Neural cell (in vitro differentiated cells): ENCODE measurements around the gene MAP3K5. TPM values are rescaled to one million over a fixed set of nuclear protein-coding genes. Genes with fewer than 3 reads are reported as not detected.

ENCODE experiments used
- H2AFZ ChIP-seq: fragments of 200-600, 300-800 bp; sonication (generic), shearing (Covaris generic); 2 replicates; pipeline ENCODE4 v1.6.0; 2014; ENCODE audit warnings: low read depth, mild to moderate bottlenecking, antibody characterized with exemption, low read length, moderate library complexity
- H3F3A ChIP-seq: fragments of 200-600 bp; shearing (Covaris generic); 2 replicates; pipeline ENCODE4 v1.6.1; 2016; ENCODE audit warnings: mild to moderate bottlenecking, moderate library complexity, mixed read lengths, antibody characterized with exemption, low read length; ENCODE audit not compliant: insufficient read depth, poor library complexity, severe bottlenecking
- H3K27ac ChIP-seq: fragments of 200-600, 300-800 bp; sonication (generic), shearing (Covaris generic); 2 replicates; pipeline ENCODE4 v1.5.1; 2014; ENCODE audit warnings: mild to moderate bottlenecking, low read length, moderate library complexity
- H3K27me3 ChIP-seq: fragments of 300-800, 200-600 bp; sonication (generic), shearing (Covaris generic); 2 replicates; pipeline ENCODE4 v1.6.0; 2014; ENCODE audit warnings: mild to moderate bottlenecking, low read depth, low read length, moderate library complexity; ENCODE audit not compliant: insufficient read depth
- H3K36me3 ChIP-seq: fragments of 300-800, 200-600 bp; sonication (generic), shearing (Covaris generic); 2 replicates; pipeline ENCODE4 v1.5.1; 2014; ENCODE audit warnings: mild to moderate bottlenecking, antibody characterized with exemption, low read length, moderate library complexity; ENCODE audit not compliant: insufficient read depth
- H3K4me2 ChIP-seq: fragments of 300-800, 200-600 bp; sonication (generic), shearing (Covaris generic); 2 replicates; pipeline ENCODE4 v1.6.0; 2014; ENCODE audit warnings: mild to moderate bottlenecking, low read length
- H3K4me3 ChIP-seq: fragments of 300-800, 200-600 bp; sonication (generic), shearing (Covaris generic); 2 replicates; pipeline ENCODE4 v1.5.1; 2014; ENCODE audit warnings: mild to moderate bottlenecking, low read length, moderate library complexity
- H3K79me2 ChIP-seq: fragments of 200-600 bp; shearing (Covaris generic); replicated peaks from 2 replicates; pipeline ENCODE4 v1.6.0; 2014; ENCODE audit warnings: mild to moderate bottlenecking, low read length, moderate library complexity; ENCODE audit not compliant: insufficient read depth
- H3K9ac ChIP-seq: fragments of 300-800, 200-600 bp; sonication (generic), shearing (Covaris generic); 2 replicates; pipeline ENCODE4 v1.6.1; 2016; ENCODE audit warnings: mild to moderate bottlenecking, low read length, mixed read lengths
- H3K9me2 ChIP-seq: fragments of 200-600 bp; shearing (Covaris generic); 2 replicates; pipeline ENCODE4 v1.6.1; 2016; ENCODE audit warnings: mild to moderate bottlenecking, low read length, mixed read lengths; ENCODE audit not compliant: insufficient read depth
- H3K9me3 ChIP-seq: fragments of 200-600, 300-800 bp; sonication (generic), shearing (Covaris generic); 2 replicates; pipeline ENCODE4 v1.6.1; 2016; ENCODE audit warnings: mild to moderate bottlenecking, mixed run types, low read length, moderate library complexity, mixed read lengths
- H4K20me1 ChIP-seq: fragments of 200-600 bp; shearing (Covaris generic); 2 replicates; pipeline ENCODE4 v1.6.1; 2016; ENCODE audit warnings: mild to moderate bottlenecking, mixed run types; ENCODE audit not compliant: insufficient read depth
- EP300 ChIP-seq: fragments of 450-650 bp; conservative IDR thresholded peaks from 2 replicates; pipeline ENCODE4 v1.6.1; 2014; ENCODE audit warnings: antibody characterized with exemption, mild to moderate bottlenecking, moderate library complexity; ENCODE audit not compliant: poor library complexity, severe bottlenecking
- EZH2 ChIP-seq: fragments of 200-600, 300-800 bp; shearing (Covaris generic), sonication (generic); IDR thresholded peaks from 2 replicates; pipeline ENCODE4 v1.6.1; 2014; ENCODE audit warnings: antibody characterized with exemption, low read length, borderline replicate concordance, mild to moderate bottlenecking; ENCODE audit not compliant: insufficient read depth, poor library complexity, severe bottlenecking
- MXI1 ChIP-seq: fragments of 450-650 bp; conservative IDR thresholded peaks from 2 replicates; pipeline ENCODE4 v1.6.1; 2014; ENCODE audit warnings: antibody characterized with exemption, mild to moderate bottlenecking; ENCODE audit not compliant: poor library complexity, severe bottlenecking
- POLR2AphosphoS5 ChIP-seq: IDR thresholded peaks from 2 replicates; pipeline ENCODE4 v1.6.1; 2012
- RAD21 ChIP-seq: fragments of 450-650 bp; conservative IDR thresholded peaks from 2 replicates; pipeline ENCODE4 v1.6.1; 2014; ENCODE audit warnings: antibody characterized with exemption, mild to moderate bottlenecking, moderate library complexity
- SMC3 ChIP-seq: fragments of 450-650 bp; conservative IDR thresholded peaks from 2 replicates; pipeline ENCODE4 v1.6.1; 2014; ENCODE audit warnings: antibody characterized with exemption, mild to moderate bottlenecking, moderate library complexity; ENCODE audit not compliant: poor library complexity
- TAF1 ChIP-seq: IDR thresholded peaks from 2 replicates; pipeline ENCODE4 v1.6.1; 2012; ENCODE audit warnings: low read depth
- polyA plus RNA-seq: library from polyadenylated mRNA; depleted of rRNA; stranded (reverse); fragments of >200 nt; gene quantifications from 2 replicates; pipeline ENCODE4 v1.2.3, GENCODE V29; 2014
- TF ChIP-seq, protein P1 (sequence below): IDR thresholded peaks from 2 replicates; pipeline ENCODE4 v1.6.1; 2012; ENCODE audit warnings: borderline replicate concordance
- TF ChIP-seq, protein P2 (sequence below): fragments of 450-650 bp; IDR thresholded peaks from 2 replicates; pipeline ENCODE4 v1.5.1; 2014; ENCODE audit warnings: antibody characterized with exemption, mild to moderate bottlenecking, moderate library complexity; ENCODE audit not compliant: poor library complexity, severe bottlenecking

The MAP3K5 gene
- polyA plus RNA-seq, 1 donor from 2014 or later: 2.0 TPM

DNA sequence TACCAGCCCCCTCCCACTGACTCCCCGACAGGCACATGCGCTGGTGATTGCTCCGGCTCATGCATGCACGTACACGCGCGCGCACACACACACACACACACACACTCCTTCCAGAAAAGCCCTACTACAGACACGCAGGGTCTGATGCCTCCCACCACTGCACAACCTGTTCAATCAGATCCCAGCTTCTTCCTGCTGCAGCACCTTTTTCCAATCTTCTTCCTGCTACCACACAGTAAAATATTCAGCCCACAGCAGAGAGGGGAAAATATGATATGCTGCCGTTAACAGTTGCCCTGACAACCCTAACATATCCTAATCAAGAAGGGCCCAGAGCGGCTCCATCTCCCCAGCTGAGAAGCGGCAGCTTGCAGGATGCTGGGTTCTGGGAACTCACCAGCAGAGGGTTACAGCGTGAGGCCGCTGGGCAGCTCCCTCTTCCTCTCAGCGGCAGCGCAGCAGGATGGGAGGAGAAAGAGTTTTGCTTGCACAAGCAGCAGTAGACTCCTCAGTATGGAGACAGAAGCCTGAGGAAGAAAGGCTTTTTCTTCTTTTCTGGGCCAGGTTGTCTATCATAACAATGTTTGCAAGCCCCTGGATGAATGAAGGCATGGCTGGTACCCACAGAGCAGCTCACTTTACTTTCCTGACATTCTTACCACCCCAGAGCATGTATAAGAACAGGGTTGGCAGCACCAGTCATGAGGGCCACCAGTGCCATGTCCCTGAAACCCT, 265.9 kb downstream of the MAP3K5 start:
- Histone ChIP-seq H3K9me3 (no peaks in the 10 kb centered on the region), H3K36me3 (no peaks in the 10 kb centered on the region), H3K9ac (peak overlapping the region; percentile 67), H3K27ac (peak overlapping the region; percentile 85), H3K9me2 (no peaks in the 10 kb centered on the region), H3K27me3 (no peaks in the 10 kb centered on the region), H4K20me1 (no peaks in the 10 kb centered on the region), H3F3A (no peaks in the 10 kb centered on the region), H2AFZ (peak overlapping the region; percentile 48), H3K79me2 (no peaks in the 10 kb centered on the region), H3K4me3 (peak overlapping the region; percentile 65), H3K4me2 (peak overlapping the region; percentile 84)
- no peak for TF ChIP-seq TAF1
- TF ChIP-seq, protein P1, sequence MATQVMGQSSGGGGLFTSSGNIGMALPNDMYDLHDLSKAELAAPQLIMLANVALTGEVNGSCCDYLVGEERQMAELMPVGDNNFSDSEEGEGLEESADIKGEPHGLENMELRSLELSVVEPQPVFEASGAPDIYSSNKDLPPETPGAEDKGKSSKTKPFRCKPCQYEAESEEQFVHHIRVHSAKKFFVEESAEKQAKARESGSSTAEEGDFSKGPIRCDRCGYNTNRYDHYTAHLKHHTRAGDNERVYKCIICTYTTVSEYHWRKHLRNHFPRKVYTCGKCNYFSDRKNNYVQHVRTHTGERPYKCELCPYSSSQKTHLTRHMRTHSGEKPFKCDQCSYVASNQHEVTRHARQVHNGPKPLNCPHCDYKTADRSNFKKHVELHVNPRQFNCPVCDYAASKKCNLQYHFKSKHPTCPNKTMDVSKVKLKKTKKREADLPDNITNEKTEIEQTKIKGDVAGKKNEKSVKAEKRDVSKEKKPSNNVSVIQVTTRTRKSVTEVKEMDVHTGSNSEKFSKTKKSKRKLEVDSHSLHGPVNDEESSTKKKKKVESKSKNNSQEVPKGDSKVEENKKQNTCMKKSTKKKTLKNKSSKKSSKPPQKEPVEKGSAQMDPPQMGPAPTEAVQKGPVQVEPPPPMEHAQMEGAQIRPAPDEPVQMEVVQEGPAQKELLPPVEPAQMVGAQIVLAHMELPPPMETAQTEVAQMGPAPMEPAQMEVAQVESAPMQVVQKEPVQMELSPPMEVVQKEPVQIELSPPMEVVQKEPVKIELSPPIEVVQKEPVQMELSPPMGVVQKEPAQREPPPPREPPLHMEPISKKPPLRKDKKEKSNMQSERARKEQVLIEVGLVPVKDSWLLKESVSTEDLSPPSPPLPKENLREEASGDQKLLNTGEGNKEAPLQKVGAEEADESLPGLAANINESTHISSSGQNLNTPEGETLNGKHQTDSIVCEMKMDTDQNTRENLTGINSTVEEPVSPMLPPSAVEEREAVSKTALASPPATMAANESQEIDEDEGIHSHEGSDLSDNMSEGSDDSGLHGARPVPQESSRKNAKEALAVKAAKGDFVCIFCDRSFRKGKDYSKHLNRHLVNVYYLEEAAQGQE: peak; percentile 84
- TF ChIP-seq POLR2AphosphoS5: peak; percentile 66
- TF ChIP-seq EP300: peak; percentile 65
- TF ChIP-seq SMC3: peak; percentile 69
- TF ChIP-seq, protein P2, sequence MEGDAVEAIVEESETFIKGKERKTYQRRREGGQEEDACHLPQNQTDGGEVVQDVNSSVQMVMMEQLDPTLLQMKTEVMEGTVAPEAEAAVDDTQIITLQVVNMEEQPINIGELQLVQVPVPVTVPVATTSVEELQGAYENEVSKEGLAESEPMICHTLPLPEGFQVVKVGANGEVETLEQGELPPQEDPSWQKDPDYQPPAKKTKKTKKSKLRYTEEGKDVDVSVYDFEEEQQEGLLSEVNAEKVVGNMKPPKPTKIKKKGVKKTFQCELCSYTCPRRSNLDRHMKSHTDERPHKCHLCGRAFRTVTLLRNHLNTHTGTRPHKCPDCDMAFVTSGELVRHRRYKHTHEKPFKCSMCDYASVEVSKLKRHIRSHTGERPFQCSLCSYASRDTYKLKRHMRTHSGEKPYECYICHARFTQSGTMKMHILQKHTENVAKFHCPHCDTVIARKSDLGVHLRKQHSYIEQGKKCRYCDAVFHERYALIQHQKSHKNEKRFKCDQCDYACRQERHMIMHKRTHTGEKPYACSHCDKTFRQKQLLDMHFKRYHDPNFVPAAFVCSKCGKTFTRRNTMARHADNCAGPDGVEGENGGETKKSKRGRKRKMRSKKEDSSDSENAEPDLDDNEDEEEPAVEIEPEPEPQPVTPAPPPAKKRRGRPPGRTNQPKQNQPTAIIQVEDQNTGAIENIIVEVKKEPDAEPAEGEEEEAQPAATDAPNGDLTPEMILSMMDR: peak; percentile 72
- no peak for TF ChIP-seq EZH2
- peak; percentile 41 for TF ChIP-seq MXI1
- peak; percentile 60 for TF ChIP-seq RAD21

DNA sequence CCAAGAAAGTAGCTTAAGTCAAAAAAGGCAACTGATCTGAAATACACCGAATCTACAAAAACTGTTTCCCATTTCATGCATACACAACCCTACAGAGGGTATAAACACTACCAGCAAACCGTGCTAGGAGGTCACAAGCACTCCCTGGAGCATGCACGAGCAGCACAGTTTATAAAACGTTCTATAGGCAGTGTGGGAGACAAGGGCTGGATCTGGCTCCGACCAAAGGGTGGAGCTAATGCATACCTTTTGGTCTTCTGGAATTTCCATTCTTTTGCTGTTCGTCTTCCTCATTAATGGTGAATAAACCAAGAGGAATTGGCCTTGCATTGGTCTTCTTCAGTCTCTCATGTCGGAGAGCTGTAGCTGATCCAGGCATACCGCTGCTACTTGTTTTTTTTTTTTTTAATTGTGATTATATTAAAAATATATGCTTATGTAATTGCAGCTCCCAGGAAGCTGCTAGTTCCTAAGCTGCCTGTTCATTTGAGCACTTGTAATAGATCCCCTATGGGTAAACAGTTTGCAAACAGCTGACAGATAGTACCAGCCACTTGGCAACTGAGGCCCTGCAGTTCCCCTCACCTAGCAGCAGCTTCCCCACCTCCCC, 266.6 kb downstream of the MAP3K5 start:
- Histone ChIP-seq H3K9me3 (no peaks in the 10 kb centered on the region), H3K36me3 (no peaks in the 10 kb centered on the region), H3K27ac (peak overlapping the region; percentile 85), H2AFZ (peak overlapping the region; percentile 48), H4K20me1 (no peaks in the 10 kb centered on the region), H3K4me3 (peak overlapping the region; percentile 65), H3K4me2 (peak overlapping the region; percentile 84), H3K9ac (peak overlapping the region; percentile 67), H3K9me2 (no peaks in the 10 kb centered on the region), H3K79me2 (no peaks in the 10 kb centered on the region), H3F3A (no peaks in the 10 kb centered on the region), H3K27me3 (no peaks in the 10 kb centered on the region)
- TF ChIP-seq RAD21 (no peak), SMC3 (no peak), EZH2 (no peak), MXI1 (no peak), TAF1 (no peak), EP300 (no peak)
- TF ChIP-seq, protein P2: peak; percentile 16
- TF ChIP-seq, protein P1: no peak
